ENCODE results near the gene WDR86.

DNA sequence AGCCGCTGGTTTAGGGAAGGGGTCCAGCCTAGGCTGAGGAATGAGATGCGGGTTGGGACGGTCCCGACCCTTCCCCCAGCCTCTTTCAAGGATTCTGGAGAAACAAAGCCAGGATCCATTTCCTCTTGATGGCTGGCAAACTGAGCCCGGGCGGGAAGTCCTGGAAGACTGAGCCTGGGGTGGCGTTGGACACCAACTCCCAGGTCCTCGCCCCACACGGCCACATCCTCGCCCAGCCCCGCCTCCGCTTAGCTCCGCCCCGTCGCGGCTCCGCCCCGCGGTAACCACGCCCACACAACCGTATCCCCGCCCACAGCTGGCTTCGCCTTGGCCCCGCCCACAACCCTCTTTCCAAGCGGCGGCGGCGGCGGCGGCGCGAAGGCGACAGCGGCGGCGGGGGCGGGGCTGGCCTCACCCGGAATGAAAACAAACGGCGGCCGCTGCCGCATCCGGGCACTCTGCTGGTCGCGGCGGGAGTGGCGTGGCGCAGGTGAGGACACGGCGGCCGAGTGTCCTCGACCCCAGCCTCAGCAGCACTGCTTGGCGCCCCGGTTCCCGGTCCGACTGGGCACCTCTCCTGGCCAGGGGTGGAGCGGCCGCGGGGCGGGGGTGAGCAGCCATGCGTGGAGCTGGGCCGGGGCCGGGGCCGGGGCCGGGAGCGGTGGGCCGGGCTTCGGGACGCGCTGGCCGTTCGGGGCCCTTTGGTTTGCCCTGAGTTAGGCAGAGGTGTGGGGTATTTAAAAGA is 68.3 kb downstream of the WDR86 start, which contains the start of gene NUB1:
- peak; percentile 49 to 90; a peak in 3 of 5 replicates for TF ChIP-seq JUN (IDR thresholded peaks at IDR 0.05)
- TF ChIP-seq, protein P1, sequence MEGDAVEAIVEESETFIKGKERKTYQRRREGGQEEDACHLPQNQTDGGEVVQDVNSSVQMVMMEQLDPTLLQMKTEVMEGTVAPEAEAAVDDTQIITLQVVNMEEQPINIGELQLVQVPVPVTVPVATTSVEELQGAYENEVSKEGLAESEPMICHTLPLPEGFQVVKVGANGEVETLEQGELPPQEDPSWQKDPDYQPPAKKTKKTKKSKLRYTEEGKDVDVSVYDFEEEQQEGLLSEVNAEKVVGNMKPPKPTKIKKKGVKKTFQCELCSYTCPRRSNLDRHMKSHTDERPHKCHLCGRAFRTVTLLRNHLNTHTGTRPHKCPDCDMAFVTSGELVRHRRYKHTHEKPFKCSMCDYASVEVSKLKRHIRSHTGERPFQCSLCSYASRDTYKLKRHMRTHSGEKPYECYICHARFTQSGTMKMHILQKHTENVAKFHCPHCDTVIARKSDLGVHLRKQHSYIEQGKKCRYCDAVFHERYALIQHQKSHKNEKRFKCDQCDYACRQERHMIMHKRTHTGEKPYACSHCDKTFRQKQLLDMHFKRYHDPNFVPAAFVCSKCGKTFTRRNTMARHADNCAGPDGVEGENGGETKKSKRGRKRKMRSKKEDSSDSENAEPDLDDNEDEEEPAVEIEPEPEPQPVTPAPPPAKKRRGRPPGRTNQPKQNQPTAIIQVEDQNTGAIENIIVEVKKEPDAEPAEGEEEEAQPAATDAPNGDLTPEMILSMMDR (IDR thresholded peaks at IDR 0.05), result no peak
- TF ChIP-seq BHLHE40 (IDR thresholded peaks at IDR 0.05; ENCODE audit: low read depth, low read length), result no peak
- peak; percentile 82 for TF ChIP-seq POLR2A (IDR thresholded peaks at IDR 0.05; ENCODE audit: low read length)
- no peak for TF ChIP-seq SMC3 (IDR thresholded peaks at IDR 0.05)
- no peak for TF ChIP-seq TP53 (CRISPR knock-in tag; IDR thresholded peaks at IDR 0.05)

Data from A549 (cell line).